ENCODE measurements around the gene MS4A4E.
A peak's percentile ranks its signal among the peaks of the same experiment; 100 is the strongest.
"Not testable (repeated sequence)": the region's sequence is repeated elsewhere in the genome, so short reads cannot be mapped to it uniquely, and the experiment has no call there.

MS4A4E gene

GRCh38 chr11:60221181-60221580 is 21.8 kb downstream of the MS4A4E start:
- no peak for DNase-seq

- DNase-seq: no peak
Observed at GRCh38 chr11:60214386-60214785, 28.6 kb downstream of the MS4A4E start.

- DNase-seq: no peak
Observed at GRCh38 chr11:60211206-60211605, 31.7 kb downstream of the MS4A4E start.

DNA sequence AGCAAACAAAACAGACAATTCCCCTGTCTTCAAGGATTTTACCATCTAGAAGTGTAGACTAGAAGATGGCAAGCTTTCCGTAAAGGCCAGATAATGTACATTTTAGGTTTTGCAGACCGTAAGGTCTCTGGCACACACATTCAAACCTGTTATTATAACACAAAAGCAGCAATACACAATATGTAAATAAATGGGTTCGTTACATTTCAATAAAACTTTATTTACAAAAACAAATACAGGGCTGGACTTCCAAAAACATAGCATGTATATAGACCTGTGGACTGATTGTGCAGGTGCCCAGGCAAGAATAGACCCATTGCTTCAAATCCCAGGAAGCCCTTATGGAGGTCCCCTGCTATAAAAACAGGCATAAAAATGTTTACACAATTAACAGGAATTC is 33.0 kb downstream of the MS4A4E start:
- no peak for DNase-seq

DNA sequence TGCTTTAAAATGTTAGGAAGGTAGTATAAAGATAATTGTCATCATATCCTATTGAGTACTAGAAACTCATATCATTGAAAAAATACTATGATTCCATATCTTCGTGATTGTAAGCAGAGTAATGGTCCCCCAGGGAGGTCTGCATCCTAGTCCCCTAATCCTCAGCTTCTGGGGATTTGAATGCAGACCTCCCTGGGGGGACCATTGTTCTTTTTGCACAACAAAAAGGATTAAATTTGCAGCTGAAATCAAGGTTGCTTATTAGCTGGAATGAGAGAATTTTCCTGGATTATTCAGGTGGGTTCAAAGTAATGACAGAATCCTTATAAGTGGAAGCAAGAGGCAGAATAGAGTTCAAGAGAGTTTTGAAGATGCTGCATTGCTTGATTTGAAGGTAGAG is 34.0 kb downstream of the MS4A4E start:
- DNase-seq: no peak

GRCh38 chr11:60208146-60208895 is 34.6 kb downstream of the MS4A4E start:
- DNase-seq: no peak

- no peak for DNase-seq
Observed at GRCh38 chr11:60206616-60207015, 36.3 kb downstream of the MS4A4E start.

- DNase-seq: no peak
Observed at GRCh38 chr11:60204922-60205321, 38.0 kb downstream of the MS4A4E start.

- DNase-seq: not testable (repeated sequence)
Observed at GRCh38 chr11:60201334-60201733, 41.6 kb downstream of the MS4A4E start.

- no peak for DNase-seq
Observed at GRCh38 chr11:60197442-60197841, 45.5 kb downstream of the MS4A4E start.

GRCh38 chr11:60195923-60196368 is 47.0 kb downstream of the MS4A4E start:
- DNase-seq: no peak

DNA sequence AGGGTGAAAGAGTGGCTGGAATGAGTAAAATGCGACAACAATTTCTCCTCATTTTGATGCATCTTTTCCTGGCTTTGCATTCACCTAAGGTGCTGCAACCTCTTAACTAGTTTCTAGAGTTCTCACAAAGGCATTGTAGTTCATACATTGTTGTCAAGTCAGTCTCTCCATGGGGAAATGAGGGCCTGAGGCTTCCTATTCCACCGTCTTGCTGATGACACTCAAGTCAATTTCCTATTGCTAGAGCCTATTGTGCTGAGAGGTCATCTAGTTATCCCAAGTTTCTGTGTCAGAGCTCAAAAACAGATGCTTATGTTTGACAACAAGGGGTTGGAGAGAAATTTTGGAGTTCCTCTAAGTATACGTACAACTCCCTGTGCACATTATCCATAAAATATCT is 48.4 kb downstream of the MS4A4E start:
- no peak for DNase-seq

DNA sequence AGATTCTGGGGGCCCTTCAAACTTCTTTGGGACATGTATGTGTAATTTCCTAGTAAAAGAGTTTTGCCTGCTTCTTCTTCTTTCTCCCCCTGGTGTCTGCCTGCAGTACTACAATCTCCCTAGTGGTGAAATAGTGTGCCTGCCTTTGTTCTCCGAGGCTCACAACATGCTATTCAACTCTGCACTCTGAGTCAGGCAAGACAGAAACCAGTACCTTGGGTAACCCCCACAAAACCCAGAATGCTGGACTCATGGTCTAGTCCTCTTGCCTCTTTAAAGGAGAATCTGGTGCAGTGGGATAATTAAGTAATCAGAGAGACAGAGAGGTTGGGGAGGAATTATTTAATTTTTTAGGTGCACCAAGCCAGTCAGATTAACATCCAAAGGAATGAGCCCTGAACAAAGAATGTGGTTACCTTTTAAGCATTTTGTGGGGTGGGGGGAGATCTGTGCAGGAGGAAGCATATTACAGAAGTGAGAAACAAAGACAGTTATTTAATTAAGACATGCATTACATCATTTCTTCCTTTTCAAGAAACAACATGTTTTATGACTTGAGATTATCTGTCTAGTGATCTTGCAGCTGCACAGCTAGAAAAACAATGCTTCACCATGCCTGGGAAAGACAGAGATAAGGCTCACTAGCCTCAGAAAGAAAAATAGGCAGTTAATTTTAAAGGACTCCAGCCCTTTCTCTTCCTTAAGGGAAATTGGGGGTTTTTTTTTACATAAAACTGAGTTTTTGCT is 49.1 kb downstream of the MS4A4E start:
- DNase-seq: peak; percentile 76

- DNase-seq: not testable (repeated sequence)
Observed at GRCh38 chr11:60192564-60192963, 50.4 kb downstream of the MS4A4E start.

GRCh38 chr11:60188481-60188880 is 54.5 kb downstream of the MS4A4E start:
- not testable (repeated sequence) for DNase-seq

- not testable (repeated sequence) for DNase-seq
Observed at GRCh38 chr11:60186128-60186527, 56.8 kb downstream of the MS4A4E start.

GRCh38 chr11:60185512-60185827 is 57.5 kb downstream of the MS4A4E start:
- DNase-seq: not testable (repeated sequence)

GRCh38 chr11:60184824-60185511 is 58.0 kb downstream of the MS4A4E start:
- no peak for DNase-seq

GRCh38 chr11:60183591-60184205 is 59.2 kb downstream of the MS4A4E start:
- no peak for DNase-seq

DNA sequence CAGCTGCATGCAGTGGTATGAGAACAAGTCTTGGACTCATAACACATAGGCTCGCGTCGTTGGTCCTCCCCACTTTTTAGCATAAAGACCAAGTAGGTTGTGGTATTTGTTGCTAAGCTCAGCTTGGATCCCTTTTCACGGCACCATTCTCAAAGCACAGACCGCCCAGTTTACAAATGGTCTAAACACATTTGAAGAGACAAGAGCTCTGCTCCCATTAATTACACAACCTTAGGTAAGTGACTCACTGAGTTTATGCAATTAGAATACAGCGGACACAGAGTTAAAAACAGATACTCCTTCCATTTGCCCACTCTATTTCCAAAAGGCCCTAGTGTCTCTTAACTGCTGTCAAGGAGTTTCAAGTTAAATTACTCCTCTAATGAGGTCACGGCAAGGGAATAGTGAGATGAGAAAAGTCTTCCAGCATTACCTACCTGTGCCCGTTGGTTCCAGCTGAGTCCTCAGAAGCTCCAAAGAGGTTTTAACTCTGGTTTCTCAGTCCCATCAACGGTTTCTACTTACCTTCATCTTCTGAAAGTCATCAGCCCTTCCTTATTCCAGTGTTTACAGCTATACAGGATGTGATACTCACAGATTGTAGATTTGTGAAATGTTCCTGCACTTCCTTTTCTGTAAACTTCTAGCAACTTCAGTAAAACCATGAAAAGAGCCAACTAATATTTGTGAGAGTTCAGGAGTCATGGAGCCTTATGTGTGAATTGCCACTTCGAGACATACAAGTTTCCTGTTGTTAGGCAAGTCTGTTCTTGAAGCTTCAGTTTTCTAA is 60.2 kb downstream of the MS4A4E start, which contains the start of gene MS4A6A:
TSS of gene MS4A6A (minus strand) at position 543 of the 790 bp plus-strand sequence. CDS start 1,356 bp downstream, outside the sequence.
- no peak for DNase-seq

DNA sequence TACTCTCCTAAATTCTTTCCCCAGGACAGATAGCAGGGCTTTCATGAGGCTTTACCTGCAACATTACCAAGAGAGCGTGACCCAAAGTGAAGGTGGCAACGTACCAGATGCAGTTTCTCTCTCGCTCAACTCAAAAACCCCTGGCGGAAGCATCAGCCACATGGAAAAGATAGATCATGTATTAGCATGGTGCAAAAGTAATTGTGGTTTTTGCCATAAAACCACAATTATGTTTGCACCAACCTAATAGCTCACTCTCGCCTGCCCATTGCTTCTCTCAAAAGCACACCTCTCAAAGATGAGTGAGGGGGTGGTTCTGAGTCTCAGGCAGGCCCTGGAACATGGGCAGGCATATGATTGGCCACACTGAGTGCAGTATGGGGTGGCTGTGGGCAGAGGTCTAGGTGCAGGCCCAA is 67.1 kb downstream of the MS4A4E start:
- DNase-seq: no peak

- no peak for DNase-seq
Observed at GRCh38 chr11:60172011-60172410, 70.9 kb downstream of the MS4A4E start.
